ENCODE results near the gene SUPT4H1.

The SUPT4H1 gene

DNA sequence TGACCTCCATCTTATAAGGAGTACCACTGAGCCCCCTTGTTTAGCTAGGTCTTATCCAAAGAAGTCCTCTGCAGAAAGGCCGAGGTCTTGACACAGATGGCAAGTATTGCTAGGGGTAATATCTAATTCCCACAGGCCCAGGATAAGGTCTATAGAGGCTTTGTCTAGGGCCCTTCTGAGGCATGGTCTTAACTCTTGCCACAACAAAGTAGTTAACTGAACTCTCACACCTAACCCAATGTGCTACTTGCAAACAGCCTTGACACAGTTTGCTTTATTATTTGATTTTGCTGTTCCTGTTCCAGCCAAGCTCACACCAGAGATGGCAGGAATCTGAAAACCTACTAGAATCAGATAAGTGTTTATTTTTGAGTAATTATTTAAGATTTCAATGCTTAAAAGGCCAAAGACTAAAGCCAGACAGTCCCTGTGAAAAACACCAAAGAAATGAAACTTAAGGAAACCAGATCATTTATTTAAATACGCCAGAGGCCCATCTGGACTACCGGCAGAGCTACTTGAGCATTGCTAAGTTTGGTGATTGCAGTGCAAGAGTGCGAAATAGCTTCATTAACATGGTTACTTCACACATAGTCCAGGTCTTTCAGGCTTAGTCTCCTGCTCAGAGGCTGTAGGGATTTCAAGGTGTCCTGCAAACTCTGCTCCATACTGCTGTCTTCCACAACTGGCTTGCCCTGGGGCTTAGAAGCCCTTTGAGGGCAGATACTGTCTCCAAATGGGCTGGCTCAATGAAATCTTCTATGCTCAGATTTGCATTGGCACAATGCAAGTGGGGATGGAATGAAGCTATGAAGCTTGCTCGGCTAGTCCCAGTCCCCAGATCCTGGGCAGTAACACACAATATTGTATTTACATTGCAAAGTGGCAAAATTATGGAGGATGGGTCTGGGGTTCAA lies 28.5 kb upstream of the SUPT4H1 start:
- DNase-seq: no peak

DNA sequence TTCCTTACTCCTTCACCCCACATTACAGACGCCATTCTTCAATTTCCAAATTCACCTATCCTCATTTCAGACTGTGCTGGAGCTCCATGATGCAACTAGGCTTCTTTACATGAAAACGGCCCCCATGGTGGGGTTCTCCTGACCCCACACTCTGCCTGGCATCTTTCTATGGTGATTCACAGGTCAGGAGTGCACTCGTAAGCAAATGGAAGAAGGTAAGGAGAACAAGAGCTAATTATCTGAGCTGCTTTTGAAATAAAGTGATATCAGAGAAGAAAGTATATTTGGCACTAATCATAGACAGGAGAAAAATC lies 27.5 kb upstream of the SUPT4H1 start:
- no peak for DNase-seq

DNA sequence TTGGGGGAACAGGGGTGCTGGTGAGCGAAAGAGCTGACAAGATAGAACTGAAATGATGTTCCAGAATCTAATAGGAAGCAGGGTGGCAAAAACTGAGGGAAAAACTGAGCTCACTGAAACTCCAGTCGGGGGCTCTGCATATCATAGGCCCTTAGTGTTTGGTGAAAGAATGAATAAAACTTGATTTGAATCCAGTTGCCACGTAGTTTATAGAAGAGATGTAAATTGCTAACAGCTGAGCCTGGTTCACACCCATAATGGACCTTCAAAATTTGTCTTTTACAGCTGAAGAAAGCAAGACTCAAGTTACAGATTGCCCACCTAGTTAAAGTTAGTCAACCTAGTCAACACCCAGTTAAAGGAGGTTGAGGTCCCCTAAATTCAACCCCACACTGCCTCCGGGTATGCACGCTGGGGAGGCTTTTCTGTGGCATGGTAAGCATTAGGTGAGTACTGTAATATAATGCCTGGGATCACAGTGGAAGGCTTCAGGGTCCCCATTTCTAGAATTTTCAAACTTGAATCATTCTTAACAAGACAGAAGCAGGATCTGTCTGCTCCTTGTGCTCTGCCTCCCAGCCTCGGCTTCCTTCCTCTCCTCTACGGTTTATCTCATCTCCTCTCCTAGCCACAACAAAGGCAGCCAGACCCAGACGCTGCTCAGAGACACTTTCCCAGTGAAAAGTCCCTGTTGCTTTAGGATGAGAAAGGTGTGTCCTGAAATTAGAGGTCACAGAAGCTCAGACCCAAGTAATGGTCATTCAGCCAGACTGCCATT lies 26.9 kb upstream of the SUPT4H1 start:
- DNase-seq: no peak

DNA sequence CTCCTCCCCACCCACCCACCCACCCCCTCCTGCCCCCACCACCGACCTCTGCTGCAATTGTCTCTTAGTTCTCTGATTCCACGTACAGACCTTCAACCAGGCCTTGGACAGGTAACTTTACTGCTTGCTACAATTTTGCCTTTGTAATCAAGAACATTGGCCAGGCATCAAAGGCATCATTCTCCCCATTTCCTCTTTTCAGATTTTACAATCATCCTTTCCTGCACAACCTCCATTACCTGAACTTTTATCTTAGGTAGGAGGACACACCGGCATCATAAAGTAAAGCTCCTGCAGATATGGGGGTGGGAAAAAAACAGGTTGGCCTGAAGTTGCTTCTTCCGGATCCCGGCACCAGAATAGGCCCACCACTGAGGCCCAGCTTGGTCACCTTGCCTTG lies 25.7 kb upstream of the SUPT4H1 start:
- no peak for DNase-seq

DNA sequence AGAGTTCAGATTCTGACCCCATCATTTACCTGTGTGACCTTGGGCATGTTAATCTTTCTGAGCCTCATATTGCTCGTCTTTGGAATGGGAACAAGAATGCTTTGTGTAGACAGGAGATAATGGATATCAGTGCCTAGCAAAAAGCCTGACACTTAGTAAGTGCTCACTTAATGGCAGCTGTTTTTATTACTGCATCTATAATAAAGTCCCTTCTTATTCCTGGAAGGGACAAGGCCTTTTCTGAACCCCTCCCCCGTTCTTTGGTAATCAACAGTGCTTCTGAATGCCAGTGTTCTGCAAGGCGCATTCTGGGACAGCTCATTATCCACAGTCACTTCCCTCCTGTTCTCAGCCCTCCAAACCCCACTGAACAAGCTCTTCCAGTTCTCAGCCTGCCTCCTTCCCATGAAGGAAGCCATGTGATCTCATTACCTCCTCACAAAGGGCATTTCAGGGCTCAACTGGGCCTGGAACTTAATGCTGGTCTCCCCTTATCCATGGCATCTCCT lies 25.1 kb upstream of the SUPT4H1 start:
- DNase-seq: no peak

DNA sequence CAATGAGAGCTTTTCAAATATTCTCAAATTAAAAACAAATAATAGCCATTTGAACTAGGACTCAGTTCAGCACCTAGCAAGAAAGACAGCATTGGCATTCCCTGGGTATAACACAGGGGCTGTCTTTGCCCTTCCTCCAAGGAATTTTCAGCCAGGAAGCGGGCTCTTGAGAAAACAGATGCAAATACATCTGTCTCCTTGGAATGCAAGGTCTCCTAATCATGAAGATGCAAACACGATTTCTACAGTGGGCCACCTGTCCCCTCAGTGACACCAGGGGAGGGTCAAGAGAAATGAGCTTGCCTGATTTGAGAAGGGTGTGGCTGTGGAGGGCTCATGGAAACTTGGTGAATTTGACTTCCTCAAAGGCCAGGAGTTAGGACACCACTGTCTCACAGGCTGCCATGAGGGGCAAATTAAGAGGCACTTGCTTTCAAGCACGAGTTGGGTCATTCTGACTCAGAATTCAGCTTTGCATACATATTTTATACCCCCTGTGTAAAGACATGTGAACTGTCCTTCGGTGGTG lies 24.5 kb upstream of the SUPT4H1 start:
- DNase-seq: no peak

DNA sequence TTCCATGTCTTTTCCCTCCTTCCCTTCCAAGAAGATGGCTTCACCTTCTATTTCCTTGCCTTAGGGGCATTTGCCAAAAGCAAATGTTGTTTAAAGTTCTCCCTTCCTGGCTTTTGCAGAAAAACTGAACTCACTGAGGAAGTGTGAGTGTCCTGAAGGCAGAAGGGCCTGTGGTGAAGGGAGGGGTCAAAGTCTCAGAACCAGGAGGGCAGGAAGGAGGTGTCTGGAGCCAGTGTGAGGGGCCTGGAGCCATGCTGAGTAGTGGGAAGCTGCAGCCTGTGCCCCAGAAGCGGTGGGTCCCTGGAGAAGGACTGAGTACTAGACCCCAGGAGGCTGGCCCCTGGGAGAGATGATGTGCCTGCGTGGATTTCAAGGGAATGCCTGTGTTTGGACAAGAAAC lies 23.8 kb upstream of the SUPT4H1 start:
- no peak for DNase-seq

DNA sequence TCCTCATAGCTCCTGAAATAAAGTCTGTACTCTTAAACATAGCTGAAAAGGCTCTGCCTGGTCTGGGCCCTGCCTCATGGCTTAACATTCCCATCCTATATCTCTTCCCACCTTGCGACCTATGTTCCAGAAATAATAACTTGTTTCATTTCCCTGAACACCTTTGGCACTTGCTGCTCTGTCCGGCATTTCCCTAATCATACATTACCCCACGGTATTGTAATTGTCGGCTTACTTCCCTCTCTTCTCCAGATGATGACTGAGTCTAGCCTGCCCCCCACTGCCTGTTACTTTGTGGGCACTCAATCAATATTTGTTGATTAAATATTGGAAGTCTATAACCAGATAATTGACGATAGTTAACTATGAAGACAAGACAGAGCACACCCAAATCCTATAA lies 23.3 kb upstream of the SUPT4H1 start:
- no peak for DNase-seq

DNA sequence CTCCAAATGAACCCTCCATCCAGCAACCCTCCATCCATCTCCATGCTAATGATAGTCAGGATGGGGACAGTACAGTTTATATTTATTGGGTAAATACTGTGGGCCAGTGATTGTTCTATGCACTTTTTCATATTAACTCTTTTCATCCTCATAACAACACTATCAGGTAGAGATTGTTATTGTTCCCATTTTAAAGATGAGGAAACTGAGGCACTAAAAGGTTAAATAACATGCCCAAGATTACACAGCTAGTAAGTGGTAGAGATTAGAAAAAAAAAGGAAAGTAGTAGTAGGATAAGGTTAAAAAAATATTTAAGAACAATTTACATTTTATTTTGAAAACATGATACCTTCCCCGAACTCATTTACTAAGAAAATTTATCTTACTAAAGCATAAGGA lies 21.9 kb upstream of the SUPT4H1 start:
- no peak for DNase-seq

DNA sequence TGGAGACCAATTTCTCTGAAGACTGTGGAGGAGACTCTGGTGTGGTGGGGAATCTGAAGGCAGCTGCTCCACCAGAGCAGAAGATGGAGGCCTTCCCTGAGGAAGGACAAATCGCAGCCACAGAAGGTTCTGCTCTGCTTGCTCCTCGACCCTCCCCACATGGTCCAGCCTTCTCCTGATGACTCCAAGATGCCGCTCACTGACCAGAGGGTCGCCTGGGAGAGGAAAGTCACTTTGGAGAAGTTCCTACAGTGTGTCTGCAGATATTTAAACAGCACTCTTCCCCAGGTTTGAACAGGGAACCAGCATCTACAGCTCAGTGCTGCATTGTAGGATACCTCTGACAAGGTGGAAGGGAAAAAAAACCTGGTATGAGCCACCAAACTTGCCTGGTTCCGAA lies 21.0 kb upstream of the SUPT4H1 start:
- no peak for DNase-seq

DNA sequence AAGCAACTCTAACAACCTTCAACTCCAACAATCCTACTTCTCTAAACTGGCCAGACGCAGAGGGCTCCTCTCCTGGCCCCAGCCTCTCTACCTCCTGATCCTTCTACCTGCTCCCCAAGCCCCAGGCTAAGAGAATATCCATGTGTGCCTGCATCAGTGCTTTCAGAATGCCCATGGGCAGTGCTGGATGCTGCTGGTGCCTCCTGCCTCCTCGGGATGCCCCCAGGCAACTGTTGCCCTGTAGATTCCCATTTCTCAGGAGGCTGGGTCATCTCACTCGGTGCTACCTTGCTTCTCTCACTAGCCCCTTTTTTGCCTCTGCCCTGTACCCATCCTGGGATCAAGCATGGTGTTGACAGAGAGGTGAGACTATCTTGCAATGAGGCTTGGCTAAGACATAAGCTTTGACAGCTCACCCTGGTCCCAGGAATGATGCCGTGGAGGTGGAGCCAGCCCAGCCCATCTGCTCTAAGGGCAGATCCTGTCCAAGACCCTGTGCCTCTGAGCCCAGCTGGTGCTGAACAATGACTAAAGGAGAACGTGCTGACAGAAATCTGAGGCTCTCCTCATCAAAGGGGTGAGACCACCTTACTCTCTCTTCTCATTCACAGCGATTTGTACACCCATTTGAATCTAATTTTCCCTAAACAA lies 19.4 kb upstream of the SUPT4H1 start:
- DNase-seq: no peak

DNA sequence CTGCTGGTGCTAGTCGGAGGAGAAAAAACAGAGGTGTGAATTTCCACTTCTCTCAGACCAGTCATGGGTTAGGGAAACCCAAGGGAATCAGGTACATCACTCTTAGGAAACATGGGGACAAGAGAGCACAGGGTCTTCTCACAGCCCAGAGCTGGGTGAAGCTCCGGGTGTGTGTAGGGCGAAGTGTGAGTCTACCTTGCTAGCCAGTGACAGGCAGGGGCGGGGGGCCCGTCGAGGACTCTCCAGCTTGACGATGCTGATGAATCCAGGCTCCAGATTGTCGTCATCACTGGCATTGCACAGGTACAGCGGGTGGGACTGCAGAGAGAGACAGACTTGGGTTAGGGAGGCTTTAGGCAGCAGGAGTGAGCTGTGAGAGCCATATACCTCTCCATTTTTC lies 18.7 kb upstream of the SUPT4H1 start:
- no peak for DNase-seq

DNA sequence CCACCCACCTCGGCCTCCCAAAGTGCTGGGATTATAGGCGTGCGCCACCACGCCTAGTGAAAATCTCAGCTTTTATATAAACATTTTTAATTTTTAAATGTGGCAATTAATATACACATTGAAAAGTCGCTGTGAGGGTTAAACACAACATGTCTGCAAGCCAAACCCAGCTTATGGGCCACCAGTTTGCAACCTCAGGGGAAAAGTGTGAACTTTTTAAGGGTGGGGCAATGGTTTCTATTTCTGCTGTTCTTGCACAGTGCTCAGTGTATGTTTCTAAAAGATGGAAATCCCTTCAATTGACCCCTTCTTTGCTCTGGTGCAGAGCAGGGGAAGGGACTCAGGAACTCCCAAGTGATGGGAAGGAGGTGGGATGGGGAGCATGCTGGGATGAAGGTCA lies 18.3 kb upstream of the SUPT4H1 start:
- no peak for DNase-seq

DNA sequence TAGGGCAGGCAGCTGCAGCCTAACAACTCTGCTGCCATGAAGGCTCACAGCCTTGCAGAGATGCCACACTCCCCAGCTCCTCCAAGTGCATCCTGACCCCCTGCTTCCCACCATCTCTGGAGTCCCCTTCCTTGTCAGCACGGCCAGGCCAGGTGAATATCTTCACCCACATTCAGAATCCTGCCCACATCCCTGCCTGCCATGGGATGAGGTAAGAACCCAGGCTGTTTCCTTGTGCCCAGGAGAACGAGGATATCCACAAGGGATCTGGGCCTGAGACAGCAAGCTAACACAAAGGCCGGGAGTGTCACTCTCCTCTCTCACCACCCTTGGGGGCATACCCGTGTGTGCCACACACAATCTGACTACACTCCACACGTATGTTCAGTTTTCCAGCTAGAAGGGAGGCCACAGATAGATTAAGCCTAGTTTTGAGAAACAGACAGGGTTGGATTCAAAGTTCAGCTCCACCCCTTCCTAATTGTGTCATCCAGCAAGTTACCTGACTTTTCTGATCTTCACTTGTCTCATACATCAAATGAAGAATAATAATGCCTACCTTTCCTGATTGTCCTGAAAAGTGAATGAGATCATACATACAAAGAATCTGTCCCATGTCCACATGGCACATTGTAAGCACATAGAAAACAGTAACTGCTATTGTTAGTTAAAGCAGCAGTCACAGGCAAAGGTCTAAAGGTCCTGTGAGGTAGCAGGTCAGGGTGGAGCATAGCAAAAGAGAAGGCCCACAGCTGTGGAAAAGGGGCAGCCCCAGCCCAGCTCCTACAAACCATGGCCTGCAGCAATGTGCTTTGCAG lies 17.4 kb upstream of the SUPT4H1 start:
- no peak for DNase-seq

DNA sequence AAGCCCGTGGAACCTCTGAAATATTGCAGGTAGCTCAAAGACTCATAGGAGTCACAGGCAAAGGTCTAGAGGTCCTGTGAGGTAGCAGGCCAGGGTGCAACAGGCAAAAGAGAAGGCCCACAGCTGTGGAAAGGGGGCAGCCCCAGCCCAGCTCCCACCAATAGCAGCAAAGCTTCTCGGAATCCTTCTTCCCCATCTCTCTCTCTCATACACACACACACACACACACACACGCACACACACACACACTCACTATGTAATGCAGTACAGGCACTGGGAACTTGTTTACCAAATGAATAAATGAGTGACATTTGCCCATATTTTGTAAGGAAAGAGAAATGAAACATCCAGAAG lies 16.8 kb upstream of the SUPT4H1 start:
- DNase-seq: no peak

DNA sequence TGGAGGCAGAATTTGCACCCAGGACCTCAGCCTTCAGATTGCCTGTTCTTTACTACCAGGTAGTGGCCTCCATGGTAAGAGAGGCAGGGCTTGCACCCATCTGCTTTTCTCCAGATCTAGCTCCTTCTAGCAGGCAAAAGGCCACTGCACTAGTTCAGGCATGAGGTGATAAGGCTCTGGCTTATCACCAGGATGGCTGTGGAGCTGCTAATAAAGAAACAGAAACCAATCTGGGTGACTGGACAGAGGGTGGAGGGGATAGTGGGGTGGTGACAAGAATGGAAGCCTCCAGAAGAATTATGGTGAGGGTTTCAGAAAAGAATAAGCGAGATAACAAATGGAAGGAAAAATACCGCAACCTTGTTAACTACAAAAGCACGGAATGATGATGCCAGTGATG lies 15.5 kb upstream of the SUPT4H1 start:
- DNase-seq: no peak

DNA sequence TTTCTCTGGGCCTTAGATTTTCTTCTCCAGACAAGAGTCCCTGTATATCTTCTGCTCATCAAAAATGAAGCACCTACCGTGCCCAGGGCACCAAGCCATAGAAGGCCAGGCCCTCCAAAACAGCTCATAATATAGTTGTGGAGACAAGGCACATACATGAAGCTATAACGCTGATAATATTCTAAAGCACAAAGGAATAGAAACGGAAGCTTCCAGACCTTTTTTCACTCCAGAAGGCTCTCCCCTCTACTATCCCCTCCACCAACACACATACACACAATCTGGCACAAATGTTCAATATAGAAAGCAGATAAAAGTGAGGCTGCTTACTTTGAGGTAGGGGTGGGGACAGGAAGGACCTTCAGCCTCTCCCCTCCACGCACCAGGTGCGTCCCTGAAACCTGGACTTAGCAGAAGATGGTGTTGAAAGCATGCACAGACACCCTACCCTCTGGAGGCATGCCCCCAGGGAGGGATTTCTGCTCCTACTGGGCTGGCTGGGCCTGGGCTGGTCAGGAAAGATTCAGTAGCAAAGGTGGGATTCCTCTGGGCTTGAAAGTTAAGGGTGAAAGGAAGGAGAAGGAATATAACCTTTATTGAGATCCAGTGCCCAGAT lies 14.1 kb upstream of the SUPT4H1 start:
- no peak for DNase-seq

DNA sequence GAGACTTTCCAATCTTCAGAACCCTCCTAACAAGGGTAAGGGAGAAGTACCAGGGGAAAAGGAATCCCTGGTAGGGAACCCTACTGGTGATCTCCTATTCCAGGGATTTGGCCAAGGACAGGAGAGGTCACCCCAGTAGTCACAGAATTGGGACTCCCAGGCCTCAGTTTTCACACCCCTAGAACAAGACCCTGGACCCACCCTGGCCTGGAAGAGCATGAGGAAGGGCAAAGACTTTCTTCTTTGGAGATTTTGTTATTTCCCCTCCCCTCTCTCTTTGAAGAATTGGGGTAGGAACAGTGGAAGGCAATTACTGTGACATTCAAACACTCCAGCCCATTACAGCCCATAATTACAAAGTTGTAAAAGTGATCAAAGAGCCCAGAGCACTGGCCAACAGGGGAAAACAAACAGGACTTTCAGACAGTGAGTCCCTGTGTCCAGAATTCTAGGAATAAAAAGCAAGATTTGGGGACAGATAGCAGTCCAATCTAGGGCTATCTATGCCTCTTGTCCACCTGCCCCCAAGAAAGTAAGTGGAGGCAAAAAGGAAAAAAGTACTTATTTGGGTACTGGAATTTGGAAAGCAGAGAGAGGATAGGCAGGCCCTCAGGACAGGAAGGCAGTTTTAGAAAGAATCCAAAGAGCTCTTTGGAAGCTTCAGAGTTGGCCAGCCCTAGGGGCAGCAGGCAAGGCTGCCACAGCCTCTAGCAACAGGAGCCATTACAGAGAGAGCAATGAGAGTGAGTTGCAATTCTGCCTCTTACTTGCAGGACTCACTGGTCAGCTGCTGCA lies 13.4 kb upstream of the SUPT4H1 start:
- DNase-seq: no peak

DNA sequence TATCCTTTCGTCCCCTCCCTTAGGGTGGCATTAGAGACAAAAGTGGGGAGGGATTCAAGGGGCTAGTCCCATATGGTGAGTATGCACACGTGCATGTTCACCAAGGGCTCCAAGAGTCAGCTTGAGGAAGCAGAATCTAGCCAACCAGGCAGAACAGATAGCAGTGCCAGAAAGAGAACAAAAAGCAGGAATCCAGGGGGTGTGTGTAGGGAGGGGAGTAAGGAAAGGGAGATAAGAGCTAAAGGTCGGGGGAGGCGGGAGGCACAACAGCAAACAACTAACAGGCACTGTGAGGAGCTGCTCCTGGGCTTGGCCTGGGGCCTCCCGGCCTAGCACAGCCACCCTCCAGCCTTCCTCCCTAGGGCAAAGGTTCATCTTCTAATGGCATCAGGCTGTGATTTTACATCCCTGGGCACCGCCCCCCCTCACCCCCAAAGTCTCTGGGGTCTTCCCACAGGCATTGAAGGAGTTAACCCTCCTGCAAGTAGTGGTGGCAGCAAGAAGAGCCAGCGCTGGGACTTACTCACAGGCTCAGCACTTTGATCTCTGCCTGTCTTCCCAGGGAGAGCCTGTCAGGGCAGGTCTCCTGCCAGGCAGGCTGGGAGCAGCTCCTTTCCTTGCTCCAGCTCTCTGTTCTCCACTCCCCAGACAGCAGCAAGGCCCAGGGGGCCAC lies 12.4 kb upstream of the SUPT4H1 start:
- DNase-seq: no peak

DNA sequence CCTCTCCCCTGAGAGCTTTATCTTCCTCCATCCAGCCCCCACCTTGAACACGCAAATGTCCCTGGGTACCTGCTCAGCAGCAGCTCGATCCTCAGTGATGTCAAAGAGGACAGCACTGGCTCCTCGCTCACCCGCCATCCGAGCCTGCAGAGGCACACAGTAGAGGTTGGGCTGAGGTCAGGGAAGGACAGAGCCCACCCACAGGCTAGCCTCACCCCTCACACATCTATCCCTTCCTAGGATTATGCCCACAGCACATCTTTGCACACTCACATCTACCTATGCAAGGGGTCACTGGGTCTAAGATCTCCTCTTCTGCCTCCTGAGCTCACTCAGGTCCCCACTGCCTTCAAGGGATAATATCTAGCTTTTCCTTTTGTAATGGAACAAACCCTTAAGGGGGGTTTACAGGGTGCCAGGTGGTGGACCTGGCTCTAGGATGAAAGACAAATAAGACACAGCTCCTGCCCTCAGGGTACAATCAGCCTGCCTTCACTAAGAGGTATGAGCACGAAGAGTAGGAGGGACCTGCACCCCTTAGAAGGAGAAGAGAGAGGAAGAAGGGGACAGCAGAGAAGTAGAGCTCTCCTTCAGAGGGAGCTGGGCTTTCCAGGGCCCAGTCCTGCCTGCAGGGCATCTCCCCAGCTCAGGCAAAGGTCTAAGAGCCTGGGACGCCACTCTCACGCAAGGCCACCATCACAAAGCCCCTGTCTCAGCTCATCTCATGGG lies 11.6 kb upstream of the SUPT4H1 start:
- no peak for DNase-seq

Measured in NCI-H69 (cell line).